Loucy (cell line): Measurements from ENCODE around the gene INHBC.

Source experiments
- H2AFZ ChIP-seq: fragments of 200-600 bp; sonication (generic); 2 replicates; pipeline ENCODE4 v1.6.0; 2016; ENCODE audit warnings: antibody characterized with exemption, mild to moderate bottlenecking, low read length, moderate library complexity
- H3F3A ChIP-seq: fragments of 200-600 bp; 2 replicates; pipeline ENCODE4 v1.6.0; 2016; ENCODE audit warnings: antibody characterized with exemption, low read depth, mild to moderate bottlenecking
- H3K27me3 ChIP-seq: fragments of 200-600 bp; sonication (generic); 2 replicates; pipeline ENCODE4 v1.6.1; 2014; ENCODE audit warnings: low read length, mild to moderate bottlenecking; ENCODE audit not compliant: insufficient read depth, poor library complexity, severe bottlenecking
- H3K36me3 ChIP-seq: fragments of 200-600 bp; sonication (generic); 2 replicates; pipeline ENCODE4 v1.6.1; 2016; ENCODE audit warnings: low read length; ENCODE audit not compliant: insufficient read depth
- H3K4me1 ChIP-seq: fragments of 200-600 bp; sonication (generic); 2 replicates; pipeline ENCODE4 v1.5.1; 2014; ENCODE audit warnings: low read length, mild to moderate bottlenecking; ENCODE audit not compliant: insufficient read depth, poor library complexity, severe bottlenecking
- H3K4me2 ChIP-seq: fragments of 200-600 bp; sonication (generic); 2 replicates; pipeline ENCODE4 v1.6.0; 2014; ENCODE audit warnings: antibody characterized with exemption, low read length, low read depth, mild to moderate bottlenecking; ENCODE audit not compliant: poor library complexity, severe bottlenecking
- H3K4me3 ChIP-seq: fragments of 200-600 bp; sonication (generic); 2 replicates; pipeline ENCODE4 v1.5.1; 2014; ENCODE audit warnings: low read length, mild to moderate bottlenecking, mixed read lengths; ENCODE audit not compliant: poor library complexity, severe bottlenecking
- H3K79me2 ChIP-seq: fragments of 200-600 bp; sonication (generic); 2 replicates; pipeline ENCODE4 v1.6.1; 2014; ENCODE audit warnings: low read length; ENCODE audit not compliant: insufficient read depth
- H3K9ac ChIP-seq: fragments of 200-600 bp; sonication (generic); 2 replicates; pipeline ENCODE4 v1.6.0; 2014; ENCODE audit warnings: mild to moderate bottlenecking, low read depth, low read length, moderate library complexity; ENCODE audit not compliant: poor library complexity, severe bottlenecking
- H3K9me2 ChIP-seq: fragments of 200-600 bp; sonication (generic); replicated peaks from 2 replicates; pipeline ENCODE4 v1.6.1; 2016; ENCODE audit warnings: low read depth, low read length, mixed read lengths
- H3K9me3 ChIP-seq: fragments of 200-600 bp; sonication (generic); 2 replicates; pipeline ENCODE4 v1.6.1; 2014; ENCODE audit warnings: mild to moderate bottlenecking, antibody characterized with exemption, low read length, low read depth; ENCODE audit not compliant: insufficient read depth
- H4K20me1 ChIP-seq: fragments of 200-600 bp; sonication (generic); 2 replicates; pipeline ENCODE4 v1.6.0; 2014; ENCODE audit warnings: antibody characterized with exemption, low read length, mild to moderate bottlenecking; ENCODE audit not compliant: insufficient read depth, poor library complexity, severe bottlenecking
- EZH2phosphoT487 ChIP-seq: fragments of 200-600 bp; IDR thresholded peaks from 2 replicates; pipeline ENCODE4 v1.6.1; 2018; ENCODE audit warnings: antibody characterized with exemption, mild to moderate bottlenecking, moderate library complexity, borderline replicate concordance
- TF ChIP-seq, protein P1 (sequence below): fragments of 200-600 bp; sonication (generic); conservative IDR thresholded peaks from 2 replicates; pipeline ENCODE4 v1.5.1; 2014; ENCODE audit warnings: mild to moderate bottlenecking, antibody characterized with exemption, low read length

The INHBC gene

DNA sequence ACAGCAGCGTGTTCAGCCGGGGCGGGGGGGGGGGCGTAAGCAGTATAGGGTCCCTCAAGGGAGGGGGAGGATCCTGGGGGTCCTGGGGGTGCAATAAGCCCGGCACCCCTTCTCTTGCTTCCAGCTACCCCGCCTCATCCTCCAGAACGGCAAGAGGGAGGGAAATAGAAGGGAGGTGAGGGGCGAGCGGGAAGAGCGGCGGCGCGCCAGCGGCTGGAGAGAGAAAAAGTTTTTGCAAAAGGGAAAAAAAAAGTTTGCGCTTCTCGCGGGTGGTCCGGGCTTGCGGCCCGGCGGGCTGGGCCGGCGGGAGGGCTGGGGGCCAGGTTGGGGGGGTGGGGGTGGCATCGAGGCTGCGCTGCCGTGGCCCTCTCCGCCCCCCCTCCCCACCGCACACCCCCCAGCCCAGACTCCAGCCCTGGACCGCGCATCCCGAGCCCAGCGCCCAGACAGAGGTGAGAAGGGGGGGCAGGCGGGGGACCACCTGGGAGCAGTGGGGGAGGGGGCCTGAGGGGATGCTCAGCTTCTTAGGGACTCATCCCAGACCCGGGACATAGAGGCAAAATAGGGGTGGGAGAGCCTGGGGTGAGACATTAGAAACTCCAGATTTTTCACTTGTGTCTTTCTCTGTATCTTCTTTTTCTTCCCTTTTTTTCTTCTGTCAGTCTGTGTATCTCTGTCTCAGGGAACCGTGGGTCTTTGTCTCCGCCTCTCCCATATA lies 25.3 kb downstream of the INHBC start, which contains the start of gene GLI1:
TSS of gene GLI1 (plus strand) at position 36 of the 718 bp plus-strand sequence. CDS start 3,907 bp downstream, outside the sequence.
- Histone ChIP-seq H3K36me3 (no peaks in the 10 kb centered on the region), H3F3A (peaks cover 2% of the 10 kb centered on the region; the same call in 1 of the 2 replicates), H3K4me3 (peak within 1 kb of the TSS; percentile 78), H3K27me3 (no peaks in the 10 kb centered on the region), H3K4me1 (peaks cover 28% of the 10 kb centered on the region), H3K9me2 (no peaks in the 10 kb centered on the region), H3K9me3 (no peaks in the 10 kb centered on the region), H3K79me2 (no peaks in the 10 kb centered on the region), H2AFZ (peak within 1 kb of the TSS; percentile 98), H3K9ac (peak within 1 kb of the TSS; percentile 90), H3K4me2 (peak within 1 kb of the TSS; percentile 82), H4K20me1 (no peaks in the 10 kb centered on the region)
- no peak for TF ChIP-seq EZH2phosphoT487
- TF ChIP-seq, protein P1, sequence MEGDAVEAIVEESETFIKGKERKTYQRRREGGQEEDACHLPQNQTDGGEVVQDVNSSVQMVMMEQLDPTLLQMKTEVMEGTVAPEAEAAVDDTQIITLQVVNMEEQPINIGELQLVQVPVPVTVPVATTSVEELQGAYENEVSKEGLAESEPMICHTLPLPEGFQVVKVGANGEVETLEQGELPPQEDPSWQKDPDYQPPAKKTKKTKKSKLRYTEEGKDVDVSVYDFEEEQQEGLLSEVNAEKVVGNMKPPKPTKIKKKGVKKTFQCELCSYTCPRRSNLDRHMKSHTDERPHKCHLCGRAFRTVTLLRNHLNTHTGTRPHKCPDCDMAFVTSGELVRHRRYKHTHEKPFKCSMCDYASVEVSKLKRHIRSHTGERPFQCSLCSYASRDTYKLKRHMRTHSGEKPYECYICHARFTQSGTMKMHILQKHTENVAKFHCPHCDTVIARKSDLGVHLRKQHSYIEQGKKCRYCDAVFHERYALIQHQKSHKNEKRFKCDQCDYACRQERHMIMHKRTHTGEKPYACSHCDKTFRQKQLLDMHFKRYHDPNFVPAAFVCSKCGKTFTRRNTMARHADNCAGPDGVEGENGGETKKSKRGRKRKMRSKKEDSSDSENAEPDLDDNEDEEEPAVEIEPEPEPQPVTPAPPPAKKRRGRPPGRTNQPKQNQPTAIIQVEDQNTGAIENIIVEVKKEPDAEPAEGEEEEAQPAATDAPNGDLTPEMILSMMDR = no peak

DNA sequence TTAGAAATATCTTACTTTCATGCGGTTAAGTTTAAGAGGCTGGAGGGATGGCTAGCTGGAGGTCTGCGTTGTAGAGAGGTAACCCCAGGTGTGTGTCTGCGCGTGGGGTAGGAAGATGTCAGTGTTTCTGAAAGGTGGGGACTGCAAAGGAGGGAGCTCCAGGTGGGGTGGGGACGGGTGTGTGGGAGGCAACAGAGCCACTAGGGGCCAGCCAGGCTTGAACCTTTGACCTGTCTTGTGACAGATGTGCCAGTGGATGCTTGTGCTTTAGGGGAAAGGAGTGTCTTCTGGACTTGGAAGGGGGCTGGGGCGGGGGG lies 25.8 kb downstream of the INHBC start:
- H3K9me3 ChIP-seq = no peaks in the 10 kb centered on the region
- no peak overlapping the region for H2AFZ ChIP-seq
- TF ChIP-seq EZH2phosphoT487 = no peak
- TF ChIP-seq, protein P1 = no peak
- H3K27me3 ChIP-seq = no peaks in the 10 kb centered on the region
- H3K9me2 ChIP-seq = no peaks in the 10 kb centered on the region
- H3K79me2 ChIP-seq = no peaks in the 10 kb centered on the region
- peaks cover 2% of the 10 kb centered on the region; the same call in 1 of the 2 replicates for H3F3A ChIP-seq
- peak overlapping the region; percentile 82 for H3K4me2 ChIP-seq
- peak overlapping the region; percentile 78 for H3K4me3 ChIP-seq
- H4K20me1 ChIP-seq = no peaks in the 10 kb centered on the region
- H3K9ac ChIP-seq = peak overlapping the region; percentile 90
- peaks cover 28% of the 10 kb centered on the region for H3K4me1 ChIP-seq
- no peaks in the 10 kb centered on the region for H3K36me3 ChIP-seq

DNA sequence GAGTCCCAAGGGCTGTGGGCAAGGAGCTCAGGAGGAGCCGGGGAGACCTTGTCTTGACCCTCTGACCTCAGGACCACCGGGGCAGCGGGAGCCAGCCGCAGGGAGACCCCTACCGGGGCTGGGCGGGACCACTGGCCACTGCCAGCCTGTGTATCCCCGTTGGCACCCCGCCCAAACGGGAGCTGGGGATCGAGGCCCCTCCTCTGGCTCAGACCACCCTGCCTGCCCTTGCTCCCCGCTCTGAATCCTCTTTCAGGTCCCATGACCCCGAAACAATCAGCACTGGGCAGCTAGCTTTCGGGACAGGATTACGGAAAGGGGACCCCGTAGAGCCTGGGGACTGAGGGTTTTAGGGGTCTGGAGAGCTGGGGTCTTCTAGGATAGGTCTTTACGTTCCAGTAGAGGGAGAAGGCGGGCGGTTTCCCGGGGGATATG lies 26.3 kb downstream of the INHBC start:
- Histone ChIP-seq H3K9me3 (no peaks in the 10 kb centered on the region), H3K4me2 (peak overlapping the region; percentile 82), H3K4me3 (peak overlapping the region; percentile 78), H3K36me3 (no peaks in the 10 kb centered on the region), H2AFZ (peak overlapping the region; percentile 12; the same call in 1 of the 2 replicates), H3K9me2 (no peaks in the 10 kb centered on the region), H3F3A (peaks cover 2% of the 10 kb centered on the region; the same call in 1 of the 2 replicates), H3K27me3 (no peaks in the 10 kb centered on the region), H3K4me1 (peaks cover 28% of the 10 kb centered on the region), H4K20me1 (no peaks in the 10 kb centered on the region), H3K79me2 (no peaks in the 10 kb centered on the region), H3K9ac (peak overlapping the region; percentile 90)
- TF ChIP-seq EZH2phosphoT487 = no peak
- TF ChIP-seq, protein P1 = peak; percentile 17; the same call in 1 of the 2 replicates
